Keratinocyte (primary cell): Measurements from ENCODE around the gene CRYBB1. TPM values are rescaled to one million over a fixed set of nuclear protein-coding genes. Genes with fewer than 3 reads are reported as not detected.

Source experiments
- DNase-seq: peaks from one replicate; pipeline ENCODE4 v3.0.0-alpha.2; 2011; ENCODE audit warnings: low read depth, missing footprints, low spot score
- FAIRE-seq: peaks from 2 replicates; lab custom pipeline; 2011; peaks lifted over from hg19 to GRCh38; lab: Jason Lieb, UNC
- H2AFZ ChIP-seq: 2 replicates; pipeline ENCODE4 v1.6.0; 2012; ENCODE audit warnings: low read length, control low read depth, inconsistent platforms; ENCODE audit not compliant: control insufficient read depth
- H3K27ac ChIP-seq: 2 replicates; pipeline ENCODE4 v1.5.1; 2011; ENCODE audit warnings: low read length; ENCODE audit not compliant: control insufficient read depth, insufficient read depth
- H3K27me3 ChIP-seq: 3 replicates; pipeline ENCODE4 v1.6.0; 2011; ENCODE audit warnings: low read length; ENCODE audit not compliant: control insufficient read depth, insufficient read depth; ENCODE audit errors: extremely low read depth
- H3K36me3 ChIP-seq, 2 experiments: 2 replicates in 1 of 2; 3 replicates in 1 of 2; pipeline ENCODE4 v1.5.1; 2011; ENCODE audit warnings: low read length in 2 of 2, mild to moderate bottlenecking in 1 of 2; ENCODE audit not compliant: control insufficient read depth in 2 of 2, insufficient read depth in 2 of 2; ENCODE audit errors: extremely low read depth in 1 of 2
- H3K4me1 ChIP-seq: 3 replicates; pipeline ENCODE4 v1.5.1; 2011; ENCODE audit warnings: low read length; ENCODE audit not compliant: control insufficient read depth, insufficient read depth; ENCODE audit errors: extremely low read depth
- H3K4me2 ChIP-seq: 3 replicates; pipeline ENCODE4 v1.6.0; 2011; ENCODE audit warnings: low read depth, low read length; ENCODE audit not compliant: control insufficient read depth, insufficient read depth; ENCODE audit errors: extremely low read depth
- H3K4me3 ChIP-seq, 3 experiments: fragments of 200-600 bp in 1 of 3; sonication (generic) in 1 of 3; 2 replicates in 2 of 3; 3 replicates in 1 of 3; pipeline ENCODE4 v1.5.1; 2011 to 2016; ENCODE audit warnings: low read length in 3 of 3, mild to moderate bottlenecking in 3 of 3, control low read depth in 2 of 3, inconsistent platforms in 1 of 3, low read depth in 1 of 3, mixed read lengths in 1 of 3, mixed run types in 1 of 3, moderate library complexity in 1 of 3; ENCODE audit not compliant: control insufficient read depth in 2 of 3, insufficient read depth in 2 of 3; ENCODE audit errors: extremely low read depth in 1 of 3
- H3K79me2 ChIP-seq: 2 replicates; pipeline ENCODE4 v1.6.0; 2012; ENCODE audit warnings: low read length; ENCODE audit not compliant: control insufficient read depth, insufficient read depth
- H3K9ac ChIP-seq: 3 replicates; pipeline ENCODE4 v1.6.0; 2011; ENCODE audit warnings: low read length; ENCODE audit not compliant: control insufficient read depth, insufficient read depth; ENCODE audit errors: extremely low read depth
- H3K9me1 ChIP-seq: 3 replicates; pipeline ENCODE4 v1.6.0; 2011; ENCODE audit warnings: low read length; ENCODE audit not compliant: control insufficient read depth, insufficient read depth; ENCODE audit errors: extremely low read depth
- H3K9me3 ChIP-seq: 2 replicates; pipeline ENCODE4 v1.5.1; 2012; ENCODE audit warnings: low read depth, low read length; ENCODE audit not compliant: control insufficient read depth
- H4K20me1 ChIP-seq: 3 replicates; pipeline ENCODE4 v1.6.0; 2011; ENCODE audit warnings: low read length; ENCODE audit not compliant: control insufficient read depth, insufficient read depth; ENCODE audit errors: extremely low read depth
- EZH2 ChIP-seq: IDR thresholded peaks from one replicate; pipeline ENCODE4 v1.6.1; 2012; ENCODE audit warnings: inconsistent platforms, mild to moderate bottlenecking, low read length, moderate library complexity
- dilution Hi-C: fragments of 300-500 bp; cut with MboI; formaldehyde crosslinking; loops from one replicate; pipeline ENCODE4 v1.7.0; 2020; ENCODE audit warnings: low sequenced_read_pairs; ENCODE audit not compliant: extremely low pct_ligation_motif_present
- polyA plus RNA-seq, 5 experiments: library from polyadenylated mRNA; depleted of rRNA in 3 of 5; stranded (reverse) in 3 of 5; stranded (forward) in 1 of 5; unstranded in 1 of 5; fragments of >200 nt; gene quantifications; 1 replicate in 1 of 5; 2 replicates in 3 of 5; 3 replicates in 1 of 5; pipeline versions ENCODE4 v1.2.1 to v1.2.3, GENCODE V29; 2011 to 2012; ENCODE audit warnings: missing spikeins in 2 of 5, low read depth in 1 of 5, low replicate concordance in 1 of 5
- TF ChIP-seq, protein P1 (sequence below), 3 experiments: IDR thresholded peaks in 1 of 3; conservative IDR thresholded peaks in 1 of 3; optimal IDR thresholded peaks in 1 of 3; 2 replicates in 2 of 3; 3 replicates in 1 of 3; pipeline versions ENCODE3 to v1.5.1; 2011; ENCODE audit warnings: low read length in 3 of 3, mild to moderate bottlenecking in 3 of 3, moderate library complexity in 2 of 3, control low read depth in 1 of 3, inconsistent platforms in 1 of 3; ENCODE audit not compliant: insufficient read depth in 2 of 3; ENCODE audit errors: extremely low read depth in 1 of 3

CRYBB1 gene
- polyA plus RNA-seq, 1 donor (not counting 4 experiments of a cell fraction or from before 2014, with no cell fraction given): not detected

DNA sequence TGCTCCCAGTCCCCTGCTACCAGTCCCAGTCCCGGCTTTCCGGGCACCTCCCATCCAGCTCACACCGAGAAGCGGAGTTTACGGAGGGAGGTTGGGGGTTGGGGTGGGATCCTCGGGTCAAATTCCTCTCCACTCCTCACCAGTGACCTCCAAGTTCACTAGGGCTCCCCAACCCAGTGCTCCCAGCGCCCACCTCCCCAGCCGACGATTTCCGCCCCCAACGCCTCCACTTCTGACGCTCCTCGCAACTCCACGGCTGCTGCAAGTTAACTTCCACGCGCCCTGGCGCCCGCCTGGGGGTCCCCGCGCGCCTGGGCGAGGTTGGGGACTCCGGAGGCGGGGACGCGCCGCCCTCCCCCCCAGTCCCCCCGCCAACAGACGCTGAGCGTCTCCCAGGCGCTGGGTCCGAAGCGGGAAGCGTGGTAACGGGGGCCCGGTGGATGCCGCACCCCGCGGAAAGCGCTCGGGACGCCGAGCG, 28.4 kb downstream of the CRYBB1 start:
- H3K9me1 ChIP-seq: no peaks in the 10 kb centered on the region
- H3K9me3 ChIP-seq: no peaks in the 10 kb centered on the region
- H3K4me1 ChIP-seq: peaks cover 23% of the 10 kb centered on the region
- peaks cover under 1% of the 10 kb centered on the region for H3K27me3 ChIP-seq
- peaks cover 10% of the 10 kb centered on the region for H3K79me2 ChIP-seq
- peak overlapping the region; percentile 79 for H3K9ac ChIP-seq
- peak overlapping the region; percentile 58 for H3K4me2 ChIP-seq
- TF ChIP-seq, protein P1, sequence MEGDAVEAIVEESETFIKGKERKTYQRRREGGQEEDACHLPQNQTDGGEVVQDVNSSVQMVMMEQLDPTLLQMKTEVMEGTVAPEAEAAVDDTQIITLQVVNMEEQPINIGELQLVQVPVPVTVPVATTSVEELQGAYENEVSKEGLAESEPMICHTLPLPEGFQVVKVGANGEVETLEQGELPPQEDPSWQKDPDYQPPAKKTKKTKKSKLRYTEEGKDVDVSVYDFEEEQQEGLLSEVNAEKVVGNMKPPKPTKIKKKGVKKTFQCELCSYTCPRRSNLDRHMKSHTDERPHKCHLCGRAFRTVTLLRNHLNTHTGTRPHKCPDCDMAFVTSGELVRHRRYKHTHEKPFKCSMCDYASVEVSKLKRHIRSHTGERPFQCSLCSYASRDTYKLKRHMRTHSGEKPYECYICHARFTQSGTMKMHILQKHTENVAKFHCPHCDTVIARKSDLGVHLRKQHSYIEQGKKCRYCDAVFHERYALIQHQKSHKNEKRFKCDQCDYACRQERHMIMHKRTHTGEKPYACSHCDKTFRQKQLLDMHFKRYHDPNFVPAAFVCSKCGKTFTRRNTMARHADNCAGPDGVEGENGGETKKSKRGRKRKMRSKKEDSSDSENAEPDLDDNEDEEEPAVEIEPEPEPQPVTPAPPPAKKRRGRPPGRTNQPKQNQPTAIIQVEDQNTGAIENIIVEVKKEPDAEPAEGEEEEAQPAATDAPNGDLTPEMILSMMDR (optimal IDR thresholded peaks at IDR 0.05 in 1 of 3, IDR thresholded peaks at IDR 0.05 in 1 of 3, conservative IDR thresholded peaks at IDR 0.05 in 1 of 3; ENCODE audit: extremely low read depth in 1 of 3, insufficient read depth in 2 of 3, low read length in 3 of 3): no peak
- TF ChIP-seq EZH2: no peak
- no peaks in the 10 kb centered on the region for H4K20me1 ChIP-seq
- dilution Hi-C loops: no loop called here
- peak overlapping the region; percentile 81 for H2AFZ ChIP-seq
- peak; percentile 56 for FAIRE-seq
- H3K4me3 ChIP-seq: peak overlapping the region; percentile 67 to 83 (median 83)
- H3K36me3 ChIP-seq: peaks cover 0 to 2% of the 10 kb centered on the region in 2 experiments
- no peak for DNase-seq
- peak overlapping the region; percentile 49 for H3K27ac ChIP-seq

DNA sequence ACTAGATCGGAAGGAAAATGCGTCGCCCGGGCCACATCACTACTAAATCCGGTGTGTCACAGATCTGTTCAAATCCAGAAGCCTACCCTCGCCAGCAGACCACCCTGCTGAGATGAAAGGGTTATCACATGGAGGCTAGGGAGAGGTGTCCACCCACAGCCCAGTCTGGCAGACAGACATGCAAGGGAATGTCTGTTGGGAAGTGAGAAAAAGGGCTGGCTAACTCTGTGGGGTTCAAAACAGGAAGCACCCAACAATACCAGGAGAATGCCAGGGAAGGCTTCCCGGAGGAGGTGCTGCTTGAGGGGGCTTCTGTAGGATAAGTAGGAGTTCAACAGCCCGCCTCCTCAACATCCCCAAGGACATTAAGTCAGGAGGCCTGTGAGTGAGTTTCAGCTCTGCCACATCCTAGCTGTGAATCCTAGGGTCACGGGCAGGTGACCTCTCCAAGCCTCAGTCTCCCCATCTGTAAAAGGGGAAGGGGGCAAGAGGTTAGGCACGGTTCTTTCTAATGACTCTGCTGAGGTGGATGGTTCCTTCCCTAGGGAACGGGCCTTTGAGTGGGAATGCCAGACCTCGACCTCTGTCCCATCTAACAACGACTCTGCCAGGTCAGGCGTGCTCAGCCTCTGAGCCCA, 29.0 kb downstream of the CRYBB1 start:
- Histone ChIP-seq H3K4me1 (peaks cover 23% of the 10 kb centered on the region), H3K4me2 (peak overlapping the region; percentile 58), H4K20me1 (no peaks in the 10 kb centered on the region), H3K4me3 (peak overlapping the region; percentile 67 to 83 (median 83)), H3K27ac (peak overlapping the region; percentile 49), H3K9me1 (no peaks in the 10 kb centered on the region), H2AFZ (peak overlapping the region; percentile 81), H3K36me3 (peaks cover 0 to 2% of the 10 kb centered on the region in 2 experiments), H3K9me3 (no peaks in the 10 kb centered on the region), H3K79me2 (peaks cover 13% of the 10 kb centered on the region), H3K9ac (peak overlapping the region; percentile 79), H3K27me3 (no peaks in the 10 kb centered on the region)
- TF ChIP-seq, protein P1 (optimal IDR thresholded peaks at IDR 0.05 in 1 of 3, IDR thresholded peaks at IDR 0.05 in 1 of 3, conservative IDR thresholded peaks at IDR 0.05 in 1 of 3; ENCODE audit: extremely low read depth in 1 of 3, insufficient read depth in 2 of 3, low read length in 3 of 3): no peak
- no peak for TF ChIP-seq EZH2
- peak; percentile 5 for FAIRE-seq
- no peak for DNase-seq
- dilution Hi-C loops: no loop called here
